NCI-H187 (cell line): ENCODE results near the gene ZNF91.
"Not testable (repeated sequence)": the region's sequence is repeated elsewhere in the genome, so short reads cannot be mapped to it uniquely, and the experiment has no call there.

Experiments used
- DNase-seq, 2 experiments: peaks; one replicate each; lab custom pipeline; 2025; lab: John Stamatoyannopoulos, UW

The ZNF91 gene

DNA sequence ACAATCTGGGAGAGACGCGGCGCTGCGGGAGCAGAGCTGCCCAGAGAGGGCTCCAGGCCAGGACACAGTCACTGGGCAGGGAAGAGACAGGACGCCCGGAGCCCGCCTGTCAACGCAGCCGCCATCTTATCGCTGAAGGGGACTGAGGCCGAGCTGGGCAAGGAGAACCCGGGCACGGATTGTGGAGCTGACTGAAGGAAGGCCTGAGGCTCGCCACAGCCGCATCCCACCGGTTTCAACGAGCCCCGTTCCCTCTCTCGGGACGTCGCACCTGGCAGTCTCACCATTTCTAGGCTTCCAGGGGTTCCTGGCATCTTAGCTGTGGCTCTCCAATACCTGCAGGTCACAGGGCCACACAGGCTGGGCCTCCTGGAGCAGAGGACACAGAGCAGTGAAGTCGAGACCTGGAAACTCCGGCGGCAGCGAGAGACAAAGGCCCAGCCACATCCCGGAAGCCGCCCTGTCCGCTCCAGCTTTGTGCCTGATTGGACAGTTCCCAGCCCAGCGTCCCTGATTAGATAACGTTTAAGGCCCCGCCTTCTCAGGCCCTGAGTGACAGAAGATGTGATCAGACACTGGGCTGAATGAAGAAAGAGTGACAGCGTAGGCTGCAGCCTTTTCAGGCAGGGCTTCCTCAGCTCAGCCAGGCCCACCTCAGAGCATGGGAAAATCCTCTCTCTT, at the start of gene ZNF91:
Gene ZNF91 (minus strand): TSS at position 431 of the 681 bp plus-strand sequence. CDS start 117 bp downstream, at position 314.
- DNase-seq, result peak in 1 of 2 experiments; percentile 26

- DNase-seq, result no peak
These were observed 45.5 kb upstream of the ZNF91 start for GRCh38 chr19:23440791-23441190.

DNA sequence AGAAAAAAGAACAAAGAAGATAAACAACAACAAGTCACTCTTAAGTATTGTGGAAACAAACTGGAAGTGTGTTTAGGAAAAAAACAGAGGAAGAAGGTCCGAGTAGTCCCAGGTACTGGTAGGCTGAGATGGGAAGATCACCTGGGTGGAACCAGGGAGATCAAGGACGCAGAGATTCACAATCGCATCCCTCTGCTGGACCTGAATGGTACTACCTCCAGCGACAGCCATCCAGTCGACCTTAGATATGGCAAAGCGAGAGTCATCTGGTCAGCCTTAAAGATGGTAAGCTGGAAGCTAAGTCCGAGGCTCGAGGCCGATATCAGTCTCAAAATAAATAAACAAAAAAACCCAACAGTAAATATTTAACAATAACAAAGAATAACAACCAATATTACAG, 44.9 kb upstream of the ZNF91 start:
- no peak for DNase-seq

GRCh38 chr19:23439623-23440022, 44.4 kb upstream of the ZNF91 start:
- no peak for DNase-seq

GRCh38 chr19:23437901-23438300, 42.6 kb upstream of the ZNF91 start:
- DNase-seq, result no peak

DNA sequence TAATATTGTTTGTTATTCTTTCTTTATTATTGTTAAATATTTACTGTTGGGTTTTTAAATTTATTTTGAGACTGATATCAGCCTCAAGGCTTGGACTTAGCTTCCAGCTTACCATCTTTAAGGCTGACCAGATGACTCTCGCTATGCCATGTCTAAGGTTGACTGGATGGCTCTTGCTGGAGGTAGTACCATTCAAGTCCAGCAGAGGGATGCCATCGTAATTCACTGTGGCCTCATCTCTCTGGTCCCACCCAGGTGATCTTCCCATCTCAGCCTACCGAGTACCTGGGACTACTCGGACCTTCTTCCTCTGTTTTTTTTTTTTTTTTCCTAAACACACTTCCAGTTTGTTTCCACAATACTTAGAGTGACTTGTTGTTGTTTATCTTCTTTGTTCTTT, 41.7 kb upstream of the ZNF91 start:
- DNase-seq, result no peak

DNA sequence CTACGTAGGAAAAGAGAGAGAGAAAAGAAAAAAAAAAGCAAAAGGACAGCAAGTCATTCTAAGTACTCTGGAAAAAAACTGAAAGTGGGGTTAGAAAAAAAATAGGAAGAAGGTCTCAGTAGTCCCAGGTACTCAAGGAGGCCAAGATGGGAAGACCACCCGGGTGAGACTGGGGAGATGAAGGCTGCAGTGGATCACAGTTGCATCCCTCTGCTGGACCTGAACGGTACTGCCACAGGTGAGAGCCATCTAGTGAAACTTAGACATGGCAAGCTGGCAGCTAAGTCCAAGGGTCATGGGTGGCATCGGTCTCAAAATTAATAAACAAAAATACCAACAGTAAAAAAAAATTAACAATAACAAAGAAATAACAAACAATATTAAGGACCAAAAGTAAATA, 41.0 kb upstream of the ZNF91 start:
- DNase-seq, result no peak

DNA sequence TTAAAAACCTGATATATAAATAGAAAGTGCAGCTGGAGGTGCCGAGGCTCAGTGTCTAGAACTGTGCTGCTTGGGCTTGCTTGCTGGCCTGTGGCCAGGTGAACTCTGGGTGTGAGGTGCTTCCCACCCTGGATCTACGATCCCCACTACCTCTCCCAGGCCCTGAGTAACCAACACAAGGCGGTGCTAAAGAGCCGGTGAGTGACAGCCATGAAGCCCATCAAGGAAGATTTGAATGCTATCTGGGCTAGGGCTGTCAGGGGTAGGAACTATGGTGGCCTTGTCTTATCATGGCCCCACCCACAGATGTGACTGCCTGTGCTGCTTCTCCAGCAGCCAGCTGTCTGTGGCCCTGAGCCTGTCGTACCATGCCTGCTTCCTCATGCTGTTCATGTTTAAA, 25.6 kb upstream of the ZNF91 start:
- no peak for DNase-seq

DNA sequence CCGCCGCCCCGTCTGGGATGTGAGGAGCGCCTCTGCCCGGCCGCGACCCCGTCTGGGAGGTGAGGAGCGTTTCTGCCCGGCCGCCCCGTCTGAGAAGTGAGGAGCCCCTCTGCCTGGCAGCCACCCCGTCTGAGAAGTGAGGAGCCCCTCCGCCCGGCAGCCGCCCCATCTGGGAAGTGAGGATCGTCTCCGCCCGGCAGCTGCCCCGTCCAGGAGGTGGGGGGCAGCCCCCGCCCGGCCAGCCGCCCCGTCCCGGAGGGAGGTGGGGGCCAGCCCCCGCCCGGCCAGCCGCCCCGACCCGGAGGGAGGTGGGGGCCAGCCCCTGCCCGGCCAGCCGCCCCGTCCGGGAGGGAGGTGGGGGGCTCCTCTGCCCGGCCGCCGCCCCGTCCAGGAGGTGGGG, 24.0 kb upstream of the ZNF91 start:
- not testable (repeated sequence) for DNase-seq

DNA sequence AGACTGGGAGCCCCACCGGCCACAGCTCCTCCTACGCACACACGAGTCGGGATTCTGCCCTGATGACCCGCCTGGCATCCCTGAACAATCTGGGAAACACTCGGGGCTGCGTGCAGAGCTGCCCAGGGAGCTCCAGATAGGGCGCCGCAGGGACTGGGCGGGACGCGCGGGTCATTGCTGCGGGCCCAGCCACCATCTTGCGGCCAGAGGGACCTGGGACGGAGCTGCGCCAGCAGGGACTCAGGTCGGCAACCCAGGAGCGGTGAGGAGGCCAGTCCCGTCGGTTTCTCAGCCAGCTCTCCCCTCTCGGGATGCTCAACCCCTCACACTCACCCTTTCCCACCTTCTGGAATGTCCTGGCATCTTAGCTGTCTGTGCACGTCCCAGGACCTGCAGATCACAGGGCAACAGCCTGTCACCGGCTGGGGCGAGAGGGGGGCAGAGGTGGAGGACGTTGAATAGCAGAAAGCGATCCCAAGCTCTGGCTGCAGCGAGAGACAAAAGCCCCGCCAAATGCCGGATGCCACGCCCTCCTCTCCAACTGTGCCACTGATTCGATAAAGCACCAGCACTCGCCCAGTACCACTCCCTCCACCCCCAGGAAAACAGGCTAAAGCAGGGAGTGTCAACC, 20.4 kb upstream of the ZNF91 start:
- no peak for DNase-seq

- DNase-seq, result no peak
These were observed 19.8 kb upstream of the ZNF91 start for GRCh38 chr19:23415034-23415433.

DNA sequence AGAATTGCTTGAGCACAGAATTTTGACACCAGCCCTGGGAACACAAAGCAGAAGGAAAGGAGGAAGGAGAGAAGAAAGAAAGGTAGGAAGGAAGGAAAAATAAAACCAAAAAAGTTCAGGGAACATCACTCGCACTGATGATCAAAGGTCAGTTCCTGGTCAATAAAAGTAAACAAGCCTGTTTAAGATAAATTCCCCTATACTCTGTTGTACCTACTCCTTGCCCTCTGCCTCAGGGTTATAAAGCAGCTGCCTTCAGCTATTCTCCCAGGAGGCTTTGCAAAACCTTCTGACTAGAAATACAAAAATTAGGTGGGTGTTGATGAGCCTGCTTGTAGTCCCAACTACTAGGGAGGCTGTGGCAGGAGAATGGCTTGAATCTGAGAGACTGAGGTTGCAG, 14.9 kb upstream of the ZNF91 start:
- no peak for DNase-seq

GRCh38 chr19:23409392-23410048, 14.2 kb upstream of the ZNF91 start:
- DNase-seq, result no peak

DNA sequence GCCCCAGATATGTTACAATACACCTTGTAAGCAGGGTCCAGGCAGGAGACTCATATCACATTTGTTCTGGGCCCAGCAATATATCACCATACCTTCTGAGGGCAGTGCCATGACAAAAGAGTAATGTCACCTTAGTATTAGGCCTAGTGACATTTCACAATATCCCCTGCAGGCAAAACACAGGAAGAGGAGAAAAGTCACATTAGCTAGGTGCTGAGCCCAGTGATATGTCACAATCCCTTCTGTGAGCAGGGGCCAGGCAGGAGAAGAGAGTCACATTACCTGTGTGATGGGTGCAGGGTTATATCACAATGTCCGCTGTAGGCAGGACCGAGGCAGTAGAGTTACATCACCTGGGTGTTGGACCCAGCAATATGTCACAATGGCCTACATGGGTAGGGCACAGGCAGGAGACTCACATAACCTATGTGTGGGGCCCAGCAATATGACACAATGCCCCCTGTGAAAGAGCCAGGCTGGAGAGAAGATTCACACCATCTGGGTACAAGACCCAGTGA, 12.4 kb upstream of the ZNF91 start:
- no peak for DNase-seq

DNA sequence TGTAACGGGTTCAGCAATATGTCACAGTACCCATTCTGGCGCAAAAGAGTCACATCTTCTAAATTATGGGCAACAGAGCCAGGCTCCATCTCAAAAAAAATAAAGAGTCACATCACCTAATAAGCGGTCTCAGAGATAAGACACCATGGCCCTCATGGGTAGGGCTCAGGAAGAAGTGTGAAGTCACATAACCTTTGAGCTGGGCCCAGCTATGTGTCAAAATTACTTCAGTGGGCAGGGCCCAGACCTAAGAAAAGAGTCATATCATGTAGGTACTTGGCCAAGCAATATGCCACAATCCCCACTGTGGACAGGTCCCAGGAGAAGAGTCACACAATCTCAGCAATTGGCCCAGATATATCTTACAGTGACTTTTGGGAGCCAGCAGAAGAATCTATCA, 11.4 kb upstream of the ZNF91 start:
- no peak for DNase-seq

- no peak for DNase-seq
These were observed 10.8 kb upstream of the ZNF91 start for GRCh38 chr19:23406091-23406490.

DNA sequence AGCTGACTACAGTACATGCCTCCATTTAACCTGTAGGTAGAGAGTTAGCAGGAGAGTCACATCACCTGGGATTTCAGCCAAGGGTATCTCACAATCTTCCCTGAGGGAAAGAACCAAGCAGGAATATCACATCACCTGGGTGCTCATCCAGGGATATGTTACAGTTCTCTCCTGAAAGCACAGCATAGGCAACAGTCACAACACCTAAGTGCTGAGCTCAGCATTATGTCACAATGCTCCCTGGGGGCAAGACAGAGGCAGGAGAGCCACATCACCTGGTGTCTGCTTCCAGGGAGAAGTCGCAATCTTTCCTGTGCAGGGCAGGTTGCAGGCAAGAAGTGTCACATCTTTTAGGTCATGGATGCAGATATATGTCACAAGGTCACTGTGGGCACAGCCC, 9.4 kb upstream of the ZNF91 start:
- DNase-seq, result no peak

- DNase-seq, result no peak
These were observed 8.5 kb upstream of the ZNF91 start for GRCh38 chr19:23403581-23404324.

DNA sequence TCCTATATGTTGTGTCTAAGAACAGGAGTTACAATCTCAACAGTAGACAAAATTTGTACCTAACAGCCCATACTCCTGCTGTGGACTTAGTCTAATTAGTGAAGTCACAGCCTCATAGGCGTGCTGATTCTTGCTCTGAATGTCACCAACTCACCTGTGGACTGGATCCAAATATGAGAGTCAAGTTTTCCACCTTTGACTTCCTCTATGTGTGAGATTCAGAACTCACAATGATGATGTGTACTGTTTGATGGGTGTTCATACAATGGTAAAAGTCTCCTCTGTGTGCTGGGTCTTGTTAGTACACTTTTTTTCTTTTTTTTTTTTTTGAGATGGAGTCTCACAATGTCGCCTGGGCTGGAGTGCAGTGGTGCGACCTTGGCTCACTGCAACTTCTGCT, 7.8 kb upstream of the ZNF91 start:
- DNase-seq, result no peak

GRCh38 chr19:23402388-23402787, 7.1 kb upstream of the ZNF91 start:
- DNase-seq, result no peak

DNA sequence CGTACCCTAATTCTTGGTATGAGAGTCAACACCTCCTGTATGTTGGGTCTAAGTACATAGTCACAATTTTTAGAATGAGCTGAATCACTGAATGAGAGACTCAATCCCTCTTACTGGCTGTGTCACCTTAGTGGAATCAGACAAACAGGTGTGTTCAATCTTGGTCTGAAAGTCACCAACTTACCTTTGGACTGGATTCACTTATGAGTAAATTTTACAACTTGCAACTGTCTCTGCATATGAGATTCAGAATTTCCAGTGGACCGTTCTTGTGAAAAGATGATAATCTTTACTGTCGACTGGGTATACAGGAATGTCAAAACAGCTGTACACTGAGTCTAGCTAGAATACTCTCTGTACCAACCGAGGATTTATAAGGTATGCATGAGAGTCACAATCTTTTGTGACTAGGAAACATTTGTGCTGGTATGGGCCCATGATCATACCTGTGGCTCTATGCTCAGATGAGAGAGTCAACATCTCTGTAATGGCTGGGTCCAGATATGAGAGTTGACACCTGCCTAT, 5.9 kb upstream of the ZNF91 start:
- DNase-seq, result no peak

GRCh38 chr19:23399443-23399842, 4.2 kb upstream of the ZNF91 start:
- no peak for DNase-seq
